Measurements from ENCODE around the gene RALGPS1. TPM values are rescaled to one million over a fixed set of nuclear protein-coding genes. Genes with fewer than 3 reads are reported as not detected.

RALGPS1 gene
- total and polyA plus RNA-seq, 7 donors: 3.9 to 7.7 (median 5.4) TPM

DNA sequence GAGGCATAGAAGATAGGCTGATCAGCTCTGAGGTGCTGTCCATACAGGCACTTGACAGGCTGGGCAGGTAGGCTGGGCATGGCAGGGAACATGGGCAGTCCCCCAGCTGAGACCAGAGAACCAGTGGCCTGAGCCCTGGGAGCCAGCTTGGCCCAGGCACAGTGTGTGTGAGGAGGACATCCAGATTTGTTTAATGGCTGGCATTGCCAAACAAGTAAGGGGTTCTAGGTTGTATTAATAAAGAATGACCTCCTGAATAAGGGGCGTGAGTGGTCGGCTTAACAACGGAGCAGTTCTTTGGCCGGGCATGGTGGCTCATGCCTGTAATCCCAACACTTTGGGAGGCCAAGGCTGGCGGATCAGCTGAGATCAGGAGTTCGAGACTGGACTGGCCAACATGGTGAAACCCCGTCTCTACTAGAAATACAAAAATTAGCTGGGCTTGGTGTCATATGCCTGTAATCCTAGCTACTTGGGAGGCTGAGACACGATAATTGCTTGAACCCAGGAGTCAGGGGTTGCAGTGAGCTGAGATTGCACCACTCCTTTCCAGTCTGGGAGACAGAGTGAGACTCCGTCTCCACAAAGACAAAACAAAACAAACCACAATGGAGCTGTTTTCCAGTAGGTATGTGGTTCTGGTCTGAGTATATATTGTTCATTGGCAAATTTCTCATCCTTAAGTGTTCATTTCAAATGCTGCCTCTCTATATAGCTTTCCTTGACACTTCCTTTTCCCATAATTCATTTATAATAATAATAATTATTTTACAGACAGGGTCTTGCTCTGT is 151.7 kb downstream of the RALGPS1 start:
- Histone ChIP-seq H3K36me3 (ENCODE audit: insufficient read depth in 1 of 2, low read depth in 1 of 2) (peaks cover 0 to 5% of the 10 kb centered on the region in 2 donors), H3K9me3 (no peaks in the 10 kb centered on the region), H3K4me1 (no peaks in the 10 kb centered on the region), H3K27me3 (ENCODE audit: insufficient read depth in 3 of 3, low read length in 2 of 3) (no peaks in the 10 kb centered on the region), H3K27ac (no peak overlapping the region), H3K4me3 (no peak overlapping the region)
- ATAC-seq: no peak
- intact Hi-C loops (cut with DNase I): no loop called here
- 92 to 96% (median 95%) methylated on average over 9 of the region's 9 CpGs for WGBS, 3 donors
- TF ChIP-seq CTCF (IDR thresholded peaks at IDR 0.05): no peak
- DNase-seq: no peak

GRCh38 chr9:127066851-127067136 is 152.2 kb downstream of the RALGPS1 start:
- TF ChIP-seq CTCF (IDR thresholded peaks at IDR 0.05): no peak
- H3K4me1 ChIP-seq: no peaks in the 10 kb centered on the region
- H3K27me3 ChIP-seq (ENCODE audit: insufficient read depth in 3 of 3, low read length in 2 of 3): no peaks in the 10 kb centered on the region
- H3K36me3 ChIP-seq (ENCODE audit: insufficient read depth in 1 of 2, low read depth in 1 of 2): peaks cover 0 to 5% of the 10 kb centered on the region in 2 donors
- no peak overlapping the region for H3K4me3 ChIP-seq
- peaks cover 4% of the 10 kb centered on the region for H3K9me3 ChIP-seq
- DNase-seq: no peak
- no peak for ATAC-seq
- 96 to 100% (median 96%) methylated on average over 2 of the region's 2 CpGs for WGBS, 3 donors
- no peak overlapping the region for H3K27ac ChIP-seq
- intact Hi-C loops (cut with DNase I): no loop called here

DNA sequence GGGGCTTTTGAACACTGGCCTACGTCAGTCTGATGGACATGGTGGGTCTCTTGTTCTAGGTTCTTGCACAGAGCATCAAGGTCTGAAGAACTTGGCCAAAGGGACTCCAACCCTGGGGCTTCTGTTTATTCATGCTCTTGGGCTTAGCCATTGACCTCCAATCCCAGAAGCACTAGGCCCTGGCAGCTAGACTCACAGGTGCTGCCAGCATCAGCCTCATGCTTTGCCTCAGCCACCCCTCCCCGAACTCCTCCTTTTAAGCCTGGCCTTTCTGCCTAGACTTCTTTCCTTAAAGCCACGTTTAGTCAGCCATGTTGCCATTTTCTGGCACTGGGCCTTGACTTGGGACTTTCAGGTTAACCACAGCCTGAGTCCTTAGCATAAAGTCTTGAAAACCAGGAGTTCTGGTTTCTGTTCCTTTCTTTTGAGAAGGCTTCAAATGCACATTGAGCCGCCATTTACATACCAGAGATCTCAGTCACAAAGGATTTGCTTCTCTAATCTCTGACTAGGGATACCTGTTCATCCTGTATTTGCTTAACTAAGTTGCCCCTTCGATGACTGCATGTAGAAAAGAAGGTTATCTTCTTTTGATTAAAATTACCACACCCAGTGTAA is 153.1 kb downstream of the RALGPS1 start:
- peaks cover 5% of the 10 kb centered on the region for H3K9me3 ChIP-seq
- intact Hi-C loops (cut with DNase I): no loop called here
- H3K27me3 ChIP-seq (ENCODE audit: insufficient read depth in 3 of 3, low read length in 2 of 3): no peaks in the 10 kb centered on the region
- no peak for DNase-seq
- no peak overlapping the region for H3K27ac ChIP-seq
- ATAC-seq: no peak
- peaks cover 0 to 5% of the 10 kb centered on the region in 2 donors for H3K36me3 ChIP-seq (ENCODE audit: insufficient read depth in 1 of 2, low read depth in 1 of 2)
- 91 to 95% (median 93%) methylated on average over 5 of the region's 5 CpGs for WGBS, 3 donors
- H3K4me1 ChIP-seq: no peaks in the 10 kb centered on the region
- H3K4me3 ChIP-seq: no peak overlapping the region
- TF ChIP-seq CTCF (IDR thresholded peaks at IDR 0.05): no peak

DNA sequence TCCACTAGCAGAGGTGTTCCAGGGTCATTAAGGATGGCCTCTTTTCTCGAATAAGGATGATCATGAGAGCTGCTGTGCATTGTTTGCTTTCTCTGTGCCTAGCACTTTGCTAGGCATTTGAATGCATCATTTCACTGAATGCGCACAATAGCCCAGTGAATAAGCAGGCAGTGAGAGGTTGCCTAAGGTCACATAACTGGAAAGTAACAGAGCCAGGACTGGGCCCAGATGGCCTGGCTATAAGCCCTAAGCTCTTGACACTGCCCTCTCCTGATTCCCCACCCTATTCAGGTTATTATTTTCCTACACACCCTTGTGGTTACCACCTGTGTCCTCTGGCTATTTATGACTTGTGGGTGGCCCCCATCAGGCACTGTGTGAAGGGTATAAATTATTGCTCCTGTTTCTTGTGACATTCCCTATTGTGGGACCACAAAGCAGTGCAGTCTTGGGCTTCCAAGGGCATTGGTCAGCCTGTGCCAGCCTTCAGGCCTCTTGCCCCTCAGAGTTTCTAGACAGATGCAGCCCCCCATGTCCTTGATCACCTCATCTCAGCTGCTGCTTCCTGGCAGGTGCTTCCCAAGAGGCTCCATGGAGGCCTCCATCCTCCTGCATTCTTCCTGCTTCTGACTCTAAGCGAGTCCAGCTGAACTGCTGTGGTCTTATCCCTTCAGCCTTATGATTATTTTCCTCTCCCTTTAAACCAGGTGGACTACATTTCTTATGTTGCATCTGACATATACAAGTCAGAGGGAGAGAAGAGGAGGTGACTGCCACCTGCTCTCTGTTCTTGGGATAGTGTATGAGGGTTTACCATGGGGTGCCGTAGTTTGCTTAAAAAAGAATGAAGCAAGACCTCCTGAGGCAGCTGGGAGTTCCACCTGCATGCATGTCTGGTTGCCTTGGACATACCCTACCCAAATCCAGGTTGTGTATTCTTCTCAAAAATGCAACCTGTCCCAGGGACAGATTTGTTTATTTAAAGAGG is 160.3 kb downstream of the RALGPS1 start:
- 37 to 42% (median 38%) methylated on average over 4 of the region's 4 CpGs for WGBS, 3 donors
- no peak for TF ChIP-seq CTCF (IDR thresholded peaks at IDR 0.05)
- Histone ChIP-seq H3K9me3 (peaks cover 5% of the 10 kb centered on the region), H3K27ac (no peak overlapping the region), H3K27me3 (ENCODE audit: insufficient read depth in 3 of 3, low read length in 2 of 3) (no peaks in the 10 kb centered on the region), H3K4me1 (peaks cover 10% of the 10 kb centered on the region), H3K36me3 (ENCODE audit: insufficient read depth in 1 of 2, low read depth in 1 of 2) (peaks cover 0 to 4% of the 10 kb centered on the region in 2 donors), H3K4me3 (no peak overlapping the region)
- intact Hi-C loops (cut with DNase I): no loop called here
- DNase-seq (no peak), ATAC-seq (peak; percentile 84 to 97 (median 93))
